GM18526 (cell line): ENCODE data around the gene MTHFD2L.

Experiments used
- POLR2A ChIP-seq: IDR thresholded peaks from 3 replicates; pipeline ENCODE4 v1.6.1; 2011; ENCODE audit not compliant: insufficient read length; ENCODE audit errors: extremely low read depth

MTHFD2L gene

DNA sequence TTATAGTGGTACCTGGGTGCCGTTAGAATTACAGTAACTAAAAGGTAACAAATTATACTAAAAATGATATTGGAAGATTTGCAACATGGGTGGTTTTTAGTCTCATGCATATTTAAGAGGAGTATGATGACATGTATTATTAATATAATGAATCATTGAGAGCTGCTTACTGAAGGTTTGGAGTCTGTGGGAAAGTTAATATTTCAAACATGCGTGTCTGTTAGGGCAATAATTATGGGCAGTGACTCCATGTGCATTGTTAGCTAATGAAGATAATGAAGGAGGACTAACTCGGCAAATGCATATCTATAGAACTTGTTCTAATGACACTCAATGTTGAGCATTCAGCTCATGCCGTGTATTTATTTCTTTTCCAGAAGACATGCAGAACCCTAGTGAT lies 47.1 kb downstream of the MTHFD2L start:
- no peak for TF ChIP-seq POLR2A

DNA sequence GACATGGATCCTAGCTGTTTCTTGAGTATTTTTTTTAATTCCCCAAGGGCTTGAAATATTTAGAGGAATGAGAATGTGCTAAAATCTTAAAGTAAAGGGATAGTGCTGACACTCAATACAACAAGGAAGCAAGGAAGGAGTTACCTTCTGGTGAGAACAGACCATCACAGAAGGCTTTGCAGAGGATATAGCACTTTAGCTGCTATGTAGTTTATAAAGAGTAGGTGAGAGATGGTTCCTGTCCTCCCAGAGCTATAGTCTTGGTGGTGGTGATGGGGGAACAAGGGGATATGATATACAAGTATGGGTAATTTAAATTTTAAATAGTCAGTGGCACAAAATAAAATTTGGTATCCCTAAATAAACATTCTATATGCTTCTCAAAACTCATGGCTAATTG lies 47.6 kb downstream of the MTHFD2L start:
- no peak for TF ChIP-seq POLR2A

- no peak for TF ChIP-seq POLR2A
Observed at GRCh38 chr4:74206088-74206825, 48.3 kb downstream of the MTHFD2L start.

GRCh38 chr4:74217365-74217764 lies 59.4 kb downstream of the MTHFD2L start:
- TF ChIP-seq POLR2A: no peak

DNA sequence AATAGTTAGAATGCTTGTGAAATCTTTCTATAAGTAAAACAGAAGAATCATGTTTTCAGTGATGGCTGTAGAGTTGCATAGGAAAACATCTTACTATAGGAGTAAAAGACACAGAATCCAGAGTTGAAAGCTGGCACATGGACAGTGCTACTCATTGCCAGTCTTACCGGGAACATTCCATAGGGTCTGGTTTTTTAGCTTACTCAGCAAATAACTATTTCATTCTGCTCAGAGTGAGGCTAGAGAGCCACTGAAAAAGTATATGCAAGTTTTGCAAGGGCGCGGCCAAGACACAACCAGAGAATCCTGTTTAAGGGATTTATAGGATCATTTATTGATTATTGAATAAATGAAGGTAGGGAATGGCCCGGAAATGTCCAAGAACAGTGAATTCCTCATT lies 60.3 kb downstream of the MTHFD2L start:
- TF ChIP-seq POLR2A: no peak

- TF ChIP-seq POLR2A: no peak
Observed at GRCh38 chr4:74219240-74219639, 61.3 kb downstream of the MTHFD2L start.

DNA sequence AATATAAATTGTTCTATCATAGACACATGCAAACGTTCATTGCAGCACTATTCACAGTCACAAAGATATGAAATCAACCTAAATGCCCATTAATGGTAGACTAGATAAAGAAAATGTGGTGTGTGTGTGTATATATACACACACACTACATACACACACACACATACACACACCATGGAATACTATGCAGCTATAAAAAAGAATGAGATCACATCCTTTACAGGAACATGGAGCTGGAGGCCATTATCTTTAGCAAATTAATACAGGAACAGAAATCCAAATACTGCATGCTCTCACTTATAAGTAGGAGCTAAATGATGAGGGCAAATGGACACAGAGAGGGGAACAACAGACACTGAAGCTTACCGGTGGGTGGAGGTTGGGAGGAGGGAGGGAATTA lies 65.2 kb downstream of the MTHFD2L start:
- no peak for TF ChIP-seq POLR2A

DNA sequence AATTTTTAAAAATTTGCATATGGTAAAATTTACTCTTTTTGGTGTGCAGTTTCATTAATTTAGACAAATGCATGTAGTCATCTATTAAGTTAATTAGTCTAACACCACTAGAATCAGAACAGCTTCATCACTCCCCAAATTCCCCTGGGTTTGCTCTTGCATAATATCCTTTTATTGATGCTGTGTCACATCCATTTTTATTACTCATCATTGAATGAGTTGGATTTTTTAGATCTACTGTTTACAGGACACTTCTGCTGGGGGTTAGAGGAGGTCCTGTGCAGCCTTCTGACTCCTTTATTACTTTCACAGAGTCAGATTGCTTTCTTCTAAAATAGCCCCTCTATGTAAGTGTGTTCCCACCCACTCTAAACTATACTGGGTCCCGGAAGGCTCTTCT lies 65.9 kb downstream of the MTHFD2L start:
- TF ChIP-seq POLR2A: no peak

GRCh38 chr4:74228691-74229640 lies 71.0 kb downstream of the MTHFD2L start:
- TF ChIP-seq POLR2A: no peak

DNA sequence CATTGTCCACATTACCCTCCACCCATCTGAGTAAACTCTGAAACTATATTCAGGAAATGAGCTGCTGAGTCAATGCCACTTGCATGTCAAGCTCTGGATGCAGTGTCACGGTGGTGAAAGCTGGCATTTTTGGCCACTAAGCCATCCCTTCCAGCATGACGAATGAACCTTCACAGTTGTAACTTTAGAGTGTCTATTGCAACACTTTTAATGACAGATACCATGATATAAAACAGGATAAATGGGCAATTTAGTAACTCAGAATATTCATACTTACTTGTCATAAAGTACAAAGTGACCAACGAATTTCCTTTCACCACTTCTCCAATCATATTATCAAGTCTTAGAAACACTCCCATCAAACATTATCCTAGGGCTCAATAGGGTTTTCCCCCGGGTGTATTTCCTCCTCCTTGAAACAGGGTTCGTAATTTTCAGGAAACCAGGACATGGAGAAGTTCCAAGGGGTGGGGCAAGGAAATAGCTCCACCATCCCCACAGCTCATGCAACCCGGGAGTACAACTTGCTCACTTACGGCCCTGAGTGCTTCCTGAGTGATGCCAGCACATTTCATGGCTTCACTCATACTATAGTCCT lies 73.1 kb downstream of the MTHFD2L start:
- no peak for TF ChIP-seq POLR2A

GRCh38 chr4:74235135-74235534 lies 77.2 kb downstream of the MTHFD2L start:
- no peak for TF ChIP-seq POLR2A

GRCh38 chr4:74237425-74237966 lies 79.6 kb downstream of the MTHFD2L start:
- TF ChIP-seq POLR2A: no peak

DNA sequence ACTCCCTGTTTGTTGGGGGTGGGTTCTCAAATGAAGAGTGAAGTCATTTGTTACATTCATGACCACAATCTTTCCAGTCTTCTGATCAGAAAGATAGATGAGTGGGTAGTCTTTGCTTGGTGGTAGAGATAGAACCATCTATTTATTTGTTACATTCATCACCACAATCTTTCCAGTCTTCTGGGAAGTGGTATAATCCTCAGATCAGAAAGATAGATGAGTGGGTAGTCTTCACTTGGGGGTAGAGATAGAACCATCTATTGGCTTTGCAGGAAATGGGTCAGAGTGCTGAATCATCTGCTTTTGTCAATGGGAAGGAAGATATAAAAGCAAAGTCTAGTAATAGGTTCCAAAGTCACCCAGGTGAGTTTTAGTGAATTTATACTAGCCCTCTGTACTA lies 86.1 kb downstream of the MTHFD2L start:
- TF ChIP-seq POLR2A: no peak

- TF ChIP-seq POLR2A: no peak
Observed at GRCh38 chr4:74252933-74253332, 95.0 kb downstream of the MTHFD2L start.

DNA sequence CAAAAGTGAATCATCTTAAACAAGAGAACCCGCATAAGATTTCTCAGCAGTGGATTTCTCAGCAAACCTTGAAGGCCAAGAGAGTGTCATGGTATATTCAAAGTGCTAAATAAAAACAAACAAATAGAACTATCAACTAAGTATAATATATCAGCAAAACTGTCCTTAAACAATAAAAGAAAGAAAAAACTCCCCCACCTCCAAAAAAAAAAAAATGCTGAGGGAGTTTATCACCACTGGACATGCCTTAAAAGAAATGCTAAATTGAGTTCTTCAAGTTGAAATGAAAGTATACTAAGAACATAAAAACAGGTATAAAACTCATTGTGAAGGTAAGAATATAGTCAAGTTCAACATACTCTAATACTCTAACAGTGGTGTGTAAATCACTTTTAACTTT lies 96.5 kb downstream of the MTHFD2L start:
- no peak for TF ChIP-seq POLR2A

- no peak for TF ChIP-seq POLR2A
Observed at GRCh38 chr4:74255096-74255495, 97.2 kb downstream of the MTHFD2L start.
